IMR-90 (cell line): ENCODE measurements around the gene POR. TPM values are rescaled to one million over a fixed set of nuclear protein-coding genes. Genes with fewer than 3 reads are reported as not detected.

Experiments used
- ATAC-seq: fragments of 200-7000 bp; cut with Tn5 transposase; 2 replicates; pipeline ENCODE4 v1.9.1; 2020; ENCODE audit warnings: low read depth, mild to moderate bottlenecking, moderate library complexity
- BruUV-seq: library from RNA; stranded (reverse); fragments of 400-500 nt; replicated peaks from 2 replicates; lab custom pipeline; 2021; lab: Mats Ljungman, UMichigan
- CTCF ChIA-PET: fragments of 300-600 bp; formaldehyde crosslinking; extraction: SDS; loops from one replicate; lab custom pipeline; 2021; ENCODE audit warnings: antibody characterized with exemption; lab: Yijun Ruan, JAX
- POLR2A ChIA-PET: fragments of 300-600 bp; sonication (Branson Sonifier 250); formaldehyde crosslinking; loops from one replicate; lab custom pipeline; 2022; ENCODE audit warnings: antibody characterized with exemption; ENCODE audit not compliant: unreplicated experiment; lab: Charles Lee
- DNase-seq: peaks from one replicate; pipeline ENCODE4 v3.0.0; 2013
- H2AFZ ChIP-seq: replicated peaks from 2 replicates; pipeline ENCODE3; 2013; ENCODE audit warnings: low read length, mild to moderate bottlenecking; ENCODE audit not compliant: poor library complexity
- H2AK5ac ChIP-seq: 2 replicates; pipeline ENCODE4 v1.6.1; 2013; ENCODE audit warnings: low read depth, low read length, inconsistent platforms
- H2AK9ac ChIP-seq: replicated peaks from 2 replicates; pipeline ENCODE3; 2013; ENCODE audit warnings: mild to moderate bottlenecking, low read depth, low read length, moderate library complexity; ENCODE audit not compliant: poor library complexity
- H2BK120ac ChIP-seq: 2 replicates; pipeline ENCODE4 v1.6.1; 2013; ENCODE audit warnings: low read depth, low read length, inconsistent platforms
- H2BK15ac ChIP-seq: 3 replicates; pipeline ENCODE4 v1.6.1; 2013; ENCODE audit warnings: low read depth, low read length, inconsistent platforms
- H2BK20ac ChIP-seq: 2 replicates; pipeline ENCODE4 v1.6.1; 2013; ENCODE audit warnings: low read depth, mild to moderate bottlenecking, inconsistent platforms, low read length, moderate library complexity
- H2BK5ac ChIP-seq: 2 replicates; pipeline ENCODE4 v1.6.1; 2013; ENCODE audit warnings: mild to moderate bottlenecking, low read depth, low read length, inconsistent platforms; ENCODE audit not compliant: poor library complexity, severe bottlenecking
- H3K14ac ChIP-seq: replicated peaks from 2 replicates; pipeline ENCODE4 v1.6.1; 2013; ENCODE audit warnings: low read depth, low read length, inconsistent platforms
- H3K18ac ChIP-seq: 2 replicates; pipeline ENCODE4 v1.6.1; 2013; ENCODE audit warnings: low read depth, low read length, control low read depth
- H3K23ac ChIP-seq: 2 replicates; pipeline ENCODE4 v1.6.1; 2013; ENCODE audit warnings: low read depth, low read length, inconsistent platforms
- H3K27ac ChIP-seq: 2 replicates; pipeline ENCODE4 v1.5.1; 2013; ENCODE audit warnings: mild to moderate bottlenecking, control low read depth, low read length; ENCODE audit not compliant: insufficient read depth
- H3K27me3 ChIP-seq: 2 replicates; pipeline ENCODE4 v1.6.1; 2013; ENCODE audit warnings: low read length; ENCODE audit not compliant: control insufficient read depth, insufficient read depth
- H3K36me3 ChIP-seq: 2 replicates; pipeline ENCODE4 v1.6.1; 2013; ENCODE audit warnings: low read length, mixed read lengths; ENCODE audit not compliant: control insufficient read depth, insufficient read depth
- H3K4ac ChIP-seq: 2 replicates; pipeline ENCODE4 v1.6.1; 2013; ENCODE audit warnings: low read depth, low read length, inconsistent platforms
- H3K4me1 ChIP-seq: 2 replicates; pipeline ENCODE4 v1.6.1; 2013; ENCODE audit warnings: low read length, mixed read lengths; ENCODE audit not compliant: control insufficient read depth, insufficient read depth
- H3K4me2 ChIP-seq: 2 replicates; pipeline ENCODE4 v1.6.1; 2013; ENCODE audit warnings: low read depth, mild to moderate bottlenecking, control low read depth, low read length, moderate library complexity
- H3K4me3 ChIP-seq: 2 replicates; pipeline ENCODE4 v1.5.1; 2013; ENCODE audit warnings: low read depth, mild to moderate bottlenecking, control low read depth, low read length, moderate library complexity; ENCODE audit not compliant: insufficient read depth
- H3K56ac ChIP-seq: 2 replicates; pipeline ENCODE4 v1.6.1; 2013; ENCODE audit warnings: low read length, inconsistent platforms; ENCODE audit not compliant: insufficient read depth; ENCODE audit errors: extremely low read depth
- H3K79me1 ChIP-seq, 2 experiments: 2 replicates each; pipeline ENCODE4 v1.6.1; 2013; ENCODE audit warnings: low read length in 2 of 2, inconsistent platforms in 1 of 2, low read depth in 1 of 2
- H3K9ac ChIP-seq: 2 replicates; pipeline ENCODE4 v1.6.1; 2013; ENCODE audit warnings: low read depth, low read length, control low read depth
- H3K9me1 ChIP-seq: 2 replicates; pipeline ENCODE4 v1.6.1; 2013; ENCODE audit warnings: low read length, inconsistent platforms; ENCODE audit not compliant: insufficient read depth
- H3K9me3 ChIP-seq: 2 replicates; pipeline ENCODE4 v1.6.1; 2013; ENCODE audit warnings: low read length; ENCODE audit not compliant: control insufficient read depth, insufficient read depth
- H4K20me1 ChIP-seq: 2 replicates; pipeline ENCODE4 v1.6.1; 2013; ENCODE audit warnings: low read length, inconsistent platforms; ENCODE audit not compliant: insufficient read depth
- H4K5ac ChIP-seq: 2 replicates; pipeline ENCODE4 v1.6.1; 2013; ENCODE audit warnings: mild to moderate bottlenecking, low read depth, low read length, control low read depth
- H4K8ac ChIP-seq, 2 experiments: 2 replicates each; pipeline ENCODE4 v1.6.1; 2013; ENCODE audit warnings: low read depth in 2 of 2, low read length in 2 of 2, control low read depth in 1 of 2, inconsistent platforms in 1 of 2
- H4K91ac ChIP-seq: 2 replicates; pipeline ENCODE4 v1.6.1; 2013; ENCODE audit warnings: low read depth, low read length, inconsistent platforms; ENCODE audit not compliant: insufficient read depth
- BHLHE40 ChIP-seq: fragments of 150-350 bp; IDR thresholded peaks from 2 replicates; pipeline ENCODE4 v1.6.1; 2016; ENCODE audit warnings: mild to moderate bottlenecking, low read depth, low read length
- FOS ChIP-seq: fragments of 150-350 bp; IDR thresholded peaks from 2 replicates; pipeline ENCODE4 v1.6.1; 2016; ENCODE audit warnings: low read depth, low read length
- MAZ ChIP-seq: IDR thresholded peaks from 2 replicates; pipeline ENCODE4 v1.6.1; 2012; ENCODE audit warnings: low read depth, mild to moderate bottlenecking, low read length, improper control_type of control experiment, moderate library complexity, borderline replicate concordance
- MXI1 ChIP-seq: IDR thresholded peaks from 2 replicates; pipeline ENCODE4 v1.6.1; 2012; ENCODE audit warnings: low read depth, mild to moderate bottlenecking, low read length, moderate library complexity, borderline replicate concordance
- NFE2L2 ChIP-seq: fragments of 150-350 bp; IDR thresholded peaks from 2 replicates; pipeline ENCODE4 v1.6.1; 2016; ENCODE audit warnings: low read depth, mild to moderate bottlenecking, low read length
- RAD21 ChIP-seq: IDR thresholded peaks from 2 replicates; pipeline ENCODE4 v1.6.1; 2012; ENCODE audit warnings: low read length, improper control_type of control experiment
- SMC3 ChIP-seq: fragments of 150-350 bp; IDR thresholded peaks from 2 replicates; pipeline ENCODE4 v1.6.1; 2016; ENCODE audit warnings: low read depth, mild to moderate bottlenecking, antibody characterized with exemption, low read length, moderate library complexity
- WGBS, 2 experiments: methylation state at CpG; one replicate each; pipeline versions ENCODE4 v1.1.5 to v1.1.7; 2013; ENCODE audit warnings: missing lambda C conversion rate in 2 of 2; ENCODE audit not compliant: insufficient read length in 1 of 2; ENCODE audit errors: extremely low coverage in 2 of 2; 5-methylcytosine and 5-hydroxymethylcytosine counted together
- dilution Hi-C: fragments of 300-500 bp; cut with HindIII; formaldehyde crosslinking; loops from one replicate; pipeline ENCODE4 v1.14.3; 2018; ENCODE audit warnings: low sequenced_read_pairs; ENCODE audit not compliant: unreplicated experiment
- in situ Hi-C: fragments of 300-500 bp; cut with MboI; formaldehyde crosslinking; loops from 3 replicates; pipeline ENCODE4 v1.14.3; 2019; ENCODE audit warnings: low sequenced_read_pairs, inconsistent platforms, mixed read lengths
- intact Hi-C: fragments of 100-400 bp; cut with micrococcal nuclease; formaldehyde crosslinking; loops from 2 replicates; pipeline ENCODE4 v1.10.0; 2022
- polyA plus RNA-seq, 3 experiments: library from polyadenylated mRNA; depleted of rRNA; stranded (reverse); fragments of >200 nt; gene quantifications; 2 replicates each; pipeline ENCODE4 v1.2.3, GENCODE V29; 2012; ENCODE audit warnings: low replicate concordance in 1 of 3
- total RNA-seq: library from RNA; depleted of rRNA; stranded (reverse); fragments of >200 nt; gene quantifications from 2 replicates; pipeline ENCODE4 v1.2.3, GENCODE V29; 2012
- TF ChIP-seq, protein P1 (sequence below): conservative IDR thresholded peaks from 2 replicates; pipeline ENCODE4 v1.5.1; 2012; ENCODE audit warnings: mild to moderate bottlenecking, low read depth, low read length, improper control_type of control experiment

POR gene
- total and polyA plus RNA-seq, 2 of the 4 experiments (the other 2 are of a cell fraction): 25.5 to 42.2 TPM

DNA sequence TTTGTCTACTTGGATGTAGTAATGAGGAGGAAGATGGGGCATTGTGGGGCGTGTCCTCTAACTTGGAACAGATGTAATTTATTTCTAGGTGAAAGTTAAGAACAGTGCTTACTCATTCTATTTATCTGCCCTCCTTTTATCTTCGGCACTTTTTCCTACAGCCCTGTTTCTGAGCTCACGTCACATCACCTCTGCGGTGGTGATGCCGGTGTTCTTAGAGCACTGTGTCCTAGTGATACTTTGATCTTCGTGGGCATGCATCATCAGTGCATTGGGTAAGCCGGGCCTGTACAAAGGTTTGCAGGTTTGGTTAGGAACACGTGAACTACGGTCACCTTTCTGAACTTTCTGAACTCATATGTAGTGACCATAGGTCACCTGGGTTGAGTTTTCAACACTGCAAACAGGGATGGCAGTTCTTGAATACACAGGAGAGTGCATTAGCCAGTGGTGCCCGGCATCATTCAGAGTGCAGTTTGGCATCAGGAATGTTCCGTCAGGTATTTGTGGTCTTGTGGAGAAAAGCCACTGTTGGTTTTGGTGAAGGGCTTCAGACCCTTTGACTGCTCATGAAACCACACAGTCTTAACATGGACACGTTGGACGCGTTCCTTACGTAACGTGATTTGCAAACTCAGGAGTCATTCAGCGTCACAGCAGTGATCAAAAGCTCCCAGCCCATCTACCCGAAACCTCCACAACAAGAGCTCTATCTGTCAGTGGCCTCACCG, 5.6 kb downstream of the POR start:
- Histone ChIP-seq H4K8ac (no peak overlapping the region), H2AK9ac (no peak overlapping the region), H3K4ac (no peak overlapping the region), H4K91ac (no peak overlapping the region), H3K4me2 (no peak overlapping the region), H3K18ac (no peak overlapping the region), H3K9me3 (no peaks in the 10 kb centered on the region), H3K27ac (no peak overlapping the region), H2BK5ac (no peak overlapping the region), H3K23ac (no peak overlapping the region), H4K20me1 (peaks cover 58% of the 10 kb centered on the region), H3K56ac (no peak overlapping the region), H3K4me1 (no peaks in the 10 kb centered on the region), H2BK120ac (no peak overlapping the region), H3K27me3 (no peaks in the 10 kb centered on the region), H3K4me3 (no peak overlapping the region), H2BK15ac (no peak overlapping the region), H3K9ac (no peak overlapping the region), H2AFZ (no peak overlapping the region), H3K36me3 (0 out of 2 replicates have a peak, but pooled peaks cover 3% of the 10 kb centered on the region), H2BK20ac (no peak overlapping the region), H2AK5ac (no peak overlapping the region), H3K9me1 (peaks cover 20% of the 10 kb centered on the region), H3K14ac (no peak overlapping the region), H4K5ac (no peak overlapping the region), H3K79me1 (peaks cover 40 to 84% of the 10 kb centered on the region in 2 experiments)
- ChIA-PET POLR2A (no interaction called here), CTCF (no interaction called here)
- dilution Hi-C loops (no loop called here), in situ Hi-C loops (no loop called here), intact Hi-C loops (no loop called here)
- WGBS, 2 experiments: 94% methylated on average over 12 of the region's 19 CpGs; no CpG with 5 or more reads in 1 of the 2 experiments
- no TSS peak for BruUV-seq
- DNase-seq (no peak), ATAC-seq (no peak)
- no peak for TF ChIP-seq MXI1
- no peak for TF ChIP-seq BHLHE40
- no peak for TF ChIP-seq RAD21
- no peak for TF ChIP-seq NFE2L2
- TF ChIP-seq MAZ: no peak
- TF ChIP-seq FOS: no peak
- TF ChIP-seq, protein P1, sequence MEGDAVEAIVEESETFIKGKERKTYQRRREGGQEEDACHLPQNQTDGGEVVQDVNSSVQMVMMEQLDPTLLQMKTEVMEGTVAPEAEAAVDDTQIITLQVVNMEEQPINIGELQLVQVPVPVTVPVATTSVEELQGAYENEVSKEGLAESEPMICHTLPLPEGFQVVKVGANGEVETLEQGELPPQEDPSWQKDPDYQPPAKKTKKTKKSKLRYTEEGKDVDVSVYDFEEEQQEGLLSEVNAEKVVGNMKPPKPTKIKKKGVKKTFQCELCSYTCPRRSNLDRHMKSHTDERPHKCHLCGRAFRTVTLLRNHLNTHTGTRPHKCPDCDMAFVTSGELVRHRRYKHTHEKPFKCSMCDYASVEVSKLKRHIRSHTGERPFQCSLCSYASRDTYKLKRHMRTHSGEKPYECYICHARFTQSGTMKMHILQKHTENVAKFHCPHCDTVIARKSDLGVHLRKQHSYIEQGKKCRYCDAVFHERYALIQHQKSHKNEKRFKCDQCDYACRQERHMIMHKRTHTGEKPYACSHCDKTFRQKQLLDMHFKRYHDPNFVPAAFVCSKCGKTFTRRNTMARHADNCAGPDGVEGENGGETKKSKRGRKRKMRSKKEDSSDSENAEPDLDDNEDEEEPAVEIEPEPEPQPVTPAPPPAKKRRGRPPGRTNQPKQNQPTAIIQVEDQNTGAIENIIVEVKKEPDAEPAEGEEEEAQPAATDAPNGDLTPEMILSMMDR: no peak
- no peak for TF ChIP-seq SMC3
